K562 (cell line): ENCODE results near the gene RORC. TPM values are rescaled to one million over a fixed set of nuclear protein-coding genes. Genes with fewer than 3 reads are reported as not detected.

Source experiments
- CTBP1 ChIP-seq: fragments of 450-650 bp; IDR thresholded peaks from 2 replicates; pipeline ENCODE4 v1.6.1; 2016; ENCODE audit warnings: borderline replicate concordance
- E2F3 ChIP-seq: fragments of 250-450 bp; sonication (Bioruptor Pico); IDR thresholded peaks from 2 replicates; pipeline ENCODE4 v1.4.0; 2020; ENCODE audit warnings: mild to moderate bottlenecking
- MLLT1 ChIP-seq, 2 experiments: fragments of 450-650 bp; IDR thresholded peaks; 2 replicates each; pipeline ENCODE4 v1.6.1; 2016
- MXD1 ChIP-seq: fragments of 250-450 bp; sonication (Bioruptor Pico); IDR thresholded peaks from 2 replicates; pipeline ENCODE4 v1.8.0; 2021; ENCODE audit warnings: borderline replicate concordance, mild to moderate bottlenecking, moderate library complexity; ENCODE audit not compliant: poor library complexity, severe bottlenecking
- RERE ChIP-seq: sonication (generic); formaldehyde crosslinking; IDR thresholded peaks from 2 replicates; pipeline ENCODE4 v1.8.0; 2023; ENCODE audit warnings: missing genetic modification reagents, mild to moderate bottlenecking, borderline replicate concordance
- STAG1 ChIP-seq: sonication (generic); formaldehyde crosslinking; IDR thresholded peaks from 2 replicates; pipeline ENCODE4 v1.5.0; 2020; ENCODE audit warnings: missing genetic modification reagents, borderline replicate concordance
- TAF7 ChIP-seq: fragments of 450-650 bp; IDR thresholded peaks from 2 replicates; pipeline ENCODE4 v1.6.1; 2016; ENCODE audit warnings: missing genetic modification characterization, missing compliant biosample characterization
- XRCC3 ChIP-seq: fragments of 450-650 bp; IDR thresholded peaks from 2 replicates; pipeline ENCODE4 v1.6.1; 2017; ENCODE audit warnings: mild to moderate bottlenecking, moderate library complexity
- ZNF551 ChIP-seq: fragments of 250-450 bp; sonication (Bioruptor Pico); IDR thresholded peaks from 2 replicates; pipeline ENCODE4 v1.5.0; 2021; ENCODE audit warnings: mild to moderate bottlenecking, moderate library complexity
- ZNF707 ChIP-seq: fragments of 250-450 bp; sonication (Bioruptor Pico); conservative IDR thresholded peaks from 2 replicates; pipeline ENCODE4 v1.8.0; 2022; ENCODE audit warnings: inconsistent platforms, mild to moderate bottlenecking, moderate library complexity
- polyA plus RNA-seq, 8 experiments: library from polyadenylated mRNA; depleted of rRNA in 4 of 8; stranded (reverse) in 5 of 8; unstranded in 3 of 8; fragments of >200 nt; fragmentation: Nextera tagmentation in 2 of 8; fragmentation: Illumina TruSeq in 1 of 8; extraction: Ambion mirVana in 2 of 8; extraction: Trizol in 1 of 8; gene quantifications; 2 replicates each; pipeline versions ENCODE4 v1.2.1 to v1.2.3, GENCODE V29; 2011 to 2014; ENCODE audit warnings: inconsistent platforms in 1 of 8, missing spikeins in 1 of 8
- total RNA-seq, 7 experiments: library from RNA; depleted of rRNA in 6 of 7; stranded (reverse); fragments of >200 nt in 6 of 7; fragmentation: Illumina TruSeq in 2 of 7; extraction: Trizol in 2 of 7; gene quantifications; 2 replicates each; pipeline versions ENCODE4 v1.2.1 to v1.2.3, GENCODE V29; 2011 to 2021; ENCODE audit warnings: low replicate concordance in 1 of 7

Gene RORC
- total and polyA plus RNA-seq, 9 of the 15 experiments (the other 6 are each of a cell fraction or from before 2014, with no cell fraction given): not detected

- TF ChIP-seq STAG1 (no peak), MXD1 (CRISPR knock-in tag) (no peak), XRCC3 (no peak), TAF7 (tag) (no peak), E2F3 (CRISPR knock-in tag) (no peak), MLLT1 (IDR thresholded peaks at IDR 0.05) (no peak), CTBP1 (no peak), ZNF551 (CRISPR knock-in tag) (no peak), ZNF707 (no peak), RERE (CRISPR knock-in tag) (no peak)
These were observed 12.3 kb downstream of the RORC start (continued) for GRCh38 chr1:151819227-151819835.
